OCI-LY3 (cell line): ENCODE measurements around the gene JAKMIP1.

Source experiments
- CTCF ChIP-seq: fragments of 200-600, 300-600 bp; sonication (generic); IDR thresholded peaks from 2 replicates; pipeline ENCODE4 v1.5.1; 2014; ENCODE audit warnings: antibody characterized with exemption, low read length, low read depth
- EZH2phosphoT487 ChIP-seq: fragments of 200-600 bp; shearing (Covaris generic); IDR thresholded peaks from 2 replicates; pipeline ENCODE4 v1.6.1; 2018; ENCODE audit warnings: antibody characterized with exemption, mixed run types, low read depth

GRCh38 chr4:6079965-6080364, 120.4 kb downstream of the JAKMIP1 start:
- TF ChIP-seq CTCF = no peak
- no peak for TF ChIP-seq EZH2phosphoT487
